A549 (cell line): ENCODE data around the gene DIS3L2. TPM values are rescaled to one million over a fixed set of nuclear protein-coding genes. Genes with fewer than 3 reads are reported as not detected.

Experiments
- ATAC-seq, 2 experiments: fragments of 200-7000 bp in 1 of 2; fragments of >200 bp in 1 of 2; cut with Nextera tagmentation in 1 of 2; cut with Tn5 transposase in 1 of 2; 3 replicates each; pipeline versions ENCODE4 v1.8.0 to v1.9.1; 2018 to 2020; ENCODE audit warnings: mild to moderate bottlenecking in 1 of 2, moderate library complexity in 1 of 2
- CTCF ChIA-PET: fragments of 300-600 bp; sonication (Branson Sonifier 250); formaldehyde crosslinking; extraction: SDS; loops from one replicate; lab custom pipeline; 2021; ENCODE audit warnings: antibody characterized with exemption, inconsistent platforms; lab: Yijun Ruan, JAX
- POLR2A ChIA-PET: fragments of 350-600 bp; formaldehyde crosslinking; extraction: SDS; loops from one replicate; lab custom pipeline; 2021; ENCODE audit warnings: antibody characterized with exemption, inconsistent platforms; lab: Yijun Ruan, JAX
- DNase-seq, 2 experiments: peaks; one replicate each; pipeline versions ENCODE4 v3.0.0 to v3.0.0-alpha.2; 2011 to 2016; ENCODE audit warnings: low read depth in 1 of 2, low spot score in 1 of 2
- FAIRE-seq: peaks from 2 replicates; lab custom pipeline; 2011; peaks lifted over from hg19 to GRCh38; lab: Jason Lieb, UNC
- H3K27ac ChIP-seq, 2 experiments: fragments of >200 bp; sonication (Bioruptor Twin); formaldehyde crosslinking; 3 replicates each; pipeline ENCODE4 v1.5.1; 2016 to 2017
- H3K4me1 ChIP-seq: fragments of >200 bp; sonication (Bioruptor Twin); formaldehyde crosslinking; 3 replicates; pipeline ENCODE4 v1.6.1; 2016
- H3K4me2 ChIP-seq: fragments of >200 bp; sonication (Bioruptor Twin); formaldehyde crosslinking; 3 replicates; pipeline ENCODE4 v1.6.1; 2016
- H3K4me3 ChIP-seq: fragments of >200 bp; sonication (Bioruptor Twin); formaldehyde crosslinking; 3 replicates; pipeline ENCODE4 v1.5.1; 2016
- H3K9me3 ChIP-seq: fragments of >200 bp; sonication (Bioruptor Twin); formaldehyde crosslinking; 3 replicates; pipeline ENCODE4 v1.6.1; 2016
- ATOH8 ChIP-seq: fragments of 250-450 bp; sonication (Bioruptor Pico); IDR thresholded peaks from 2 replicates; pipeline ENCODE4 v1.5.0; 2020; ENCODE audit warnings: low read depth, mild to moderate bottlenecking, moderate library complexity
- BCL3 ChIP-seq: fragments of >200 bp; sonication (Bioruptor Twin); formaldehyde crosslinking; IDR thresholded peaks from 3 replicates; pipeline ENCODE4 v1.6.1; 2016
- CBX2 ChIP-seq: fragments of 200-600 bp; sonication (generic); IDR thresholded peaks from 2 replicates; pipeline ENCODE4 v1.6.1; 2016; ENCODE audit warnings: low read depth, mild to moderate bottlenecking, borderline replicate concordance
- CHD2 ChIP-seq: fragments of 150-350 bp; IDR thresholded peaks from 2 replicates; pipeline ENCODE4 v1.6.1; 2014; ENCODE audit warnings: low read length; ENCODE audit not compliant: partially characterized antibody
- EHF ChIP-seq: fragments of 250-450 bp; sonication (Bioruptor Pico); IDR thresholded peaks from 2 replicates; pipeline ENCODE4 v1.5.0; 2020; ENCODE audit warnings: mild to moderate bottlenecking
- EP300 ChIP-seq, 2 experiments: fragments of >200 bp; sonication (Bioruptor Twin); formaldehyde crosslinking; IDR thresholded peaks; 2 replicates in 1 of 2; 3 replicates in 1 of 2; pipeline ENCODE4 v1.6.1; 2016 to 2017
- HDAC2 ChIP-seq: fragments of 200-600 bp; sonication (generic); IDR thresholded peaks from 2 replicates; pipeline ENCODE4 v1.6.1; 2016
- HES2 ChIP-seq: fragments of >200 bp; sonication (Bioruptor Twin); formaldehyde crosslinking; IDR thresholded peaks from 2 replicates; pipeline ENCODE4 v1.6.1; 2016
- HOXB13 ChIP-seq: fragments of 250-450 bp; sonication (Bioruptor Pico); IDR thresholded peaks from 2 replicates; pipeline ENCODE4 v1.5.0; 2020; ENCODE audit warnings: low read depth, mild to moderate bottlenecking, moderate library complexity
- JUN ChIP-seq, 2 experiments: fragments of >200 bp; sonication (Bioruptor Twin); formaldehyde crosslinking; IDR thresholded peaks; 2 replicates in 1 of 2; 3 replicates in 1 of 2; pipeline ENCODE4 v1.6.1; 2016 to 2017
- JUNB ChIP-seq: fragments of >200 bp; sonication (Bioruptor Twin); formaldehyde crosslinking; IDR thresholded peaks from 2 replicates; pipeline ENCODE4 v1.6.1; 2016
- MAFK ChIP-seq: fragments of 450-650 bp; IDR thresholded peaks from 2 replicates; pipeline ENCODE4 v1.6.1; 2014; ENCODE audit not compliant: partially characterized antibody
- PHF8 ChIP-seq: fragments of 200-600 bp; sonication (generic); IDR thresholded peaks from 2 replicates; pipeline ENCODE4 v1.6.1; 2016; ENCODE audit warnings: low read depth, mild to moderate bottlenecking, antibody characterized with exemption, moderate library complexity, borderline replicate concordance
- RAD21 ChIP-seq, 2 experiments: fragments of >200 bp in 1 of 2; sonication (Bioruptor Twin) in 1 of 2; formaldehyde crosslinking in 1 of 2; IDR thresholded peaks in 1 of 2; conservative IDR thresholded peaks in 1 of 2; 2 replicates in 1 of 2; 3 replicates in 1 of 2; pipeline ENCODE4 v1.6.1; 2012 to 2018; ENCODE audit warnings: inconsistent platforms in 1 of 2
- RFX5 ChIP-seq: fragments of 450-650 bp; IDR thresholded peaks from 2 replicates; pipeline ENCODE4 v1.7.1; 2014; ENCODE audit warnings: antibody characterized with exemption, mild to moderate bottlenecking, moderate library complexity
- SMC3 ChIP-seq: fragments of >200 bp; sonication (Bioruptor Twin); formaldehyde crosslinking; IDR thresholded peaks from 3 replicates; pipeline ENCODE4 v1.6.1; 2018; ENCODE audit warnings: inconsistent platforms
- WGBS: methylation state at CpG from one replicate; pipeline ENCODE4 v1.1.6; 2017; ENCODE audit errors: missing lambda C conversion rate; 5-methylcytosine and 5-hydroxymethylcytosine counted together
- polyA plus RNA-seq, 4 experiments: library from polyadenylated mRNA; depleted of rRNA in 3 of 4; stranded (reverse); fragments of >200 nt; fragmentation: RNase III in 1 of 4; extraction: RNeasy Plus Mini Kit Qiagen cat#74134 plus additional on column Dnase treatment in 1 of 4; gene quantifications; 2 replicates in 3 of 4; 3 replicates in 1 of 4; pipeline ENCODE4 v1.2.3, GENCODE V29; 2011 to 2017

The DIS3L2 gene
- polyA plus RNA-seq, 2 of the 4 experiments (the other 2 are of a cell fraction): 14.9 to 15.4 TPM

GRCh38 chr2:232293191-232293590 lies 331.7 kb downstream of the DIS3L2 start:
- FAIRE-seq (no peak), ATAC-seq (no peak), DNase-seq (no peak)
- Histone ChIP-seq H3K4me2 (no peak overlapping the region), H3K9me3 (no peaks in the 10 kb centered on the region), H3K4me1 (no peaks in the 10 kb centered on the region), H3K4me3 (no peak overlapping the region), H3K27ac (no peak overlapping the region)
- ChIA-PET CTCF (interaction anchor here (0.7 to 4.3 kb wide), 19 partner anchors 11 to 393 kb away, joined by 3 to 25 read pairs (median 5); partner anchors contain the start of gene NPPC), POLR2A (no interaction called here)
- TF ChIP-seq EHF (CRISPR knock-in tag) (no peak), JUN (IDR thresholded peaks at IDR 0.05) (no peak)
- WGBS: 86% methylated on average over 6 of the region's 6 CpGs

- H3K4me2 ChIP-seq: no peak overlapping the region
- TF ChIP-seq RFX5 (no peak), EHF (CRISPR knock-in tag) (no peak), JUNB (no peak), CHD2 (no peak), BCL3 (no peak), EP300 (IDR thresholded peaks at IDR 0.05) (no peak), CBX2 (no peak), PHF8 (no peak)
- POLR2A ChIA-PET: no interaction called here
- CTCF ChIA-PET: no interaction called here
- H3K4me1 ChIP-seq: peaks cover 10% of the 10 kb centered on the region
- 97% methylated on average over 1 of the region's 1 CpG for WGBS
- no peaks in the 10 kb centered on the region for H3K9me3 ChIP-seq
- no peak for ATAC-seq
- no peak for FAIRE-seq
- no peak overlapping the region for H3K27ac ChIP-seq
- no peak for DNase-seq
- no peak overlapping the region for H3K4me3 ChIP-seq
These were observed 334.5 kb downstream of the DIS3L2 start for GRCh38 chr2:232295971-232296370.

GRCh38 chr2:232296776-232297525 lies 335.4 kb downstream of the DIS3L2 start:
- Histone ChIP-seq H3K4me3 (no peak overlapping the region), H3K9me3 (no peaks in the 10 kb centered on the region), H3K4me1 (peaks cover 20% of the 10 kb centered on the region), H3K27ac (no peak overlapping the region), H3K4me2 (no peak overlapping the region)
- DNase-seq: no peak
- no peak for FAIRE-seq
- 97% methylated on average over 3 of the region's 3 CpGs for WGBS
- ChIA-PET POLR2A (interaction anchor here (0.6 kb wide), 1 partner anchor 8 kb away, joined by 6 read pairs; no protein-coding TSS in a partner anchor), CTCF (interaction anchor here (1.0 to 1.8 kb wide), 5 partner anchors 10 to 396 kb away, joined by 3 to 6 read pairs (median 3); no protein-coding TSS in a partner anchor)
- no peak for TF ChIP-seq SMC3
- ATAC-seq: no peak

- ChIA-PET CTCF (interaction anchor here (0.8 to 3.3 kb wide), 8 partner anchors 10 to 398 kb away, joined by 3 to 10 read pairs (median 4); no protein-coding TSS in a partner anchor), POLR2A (no interaction called here)
- no peak for TF ChIP-seq ATOH8 (CRISPR knock-in tag)
- no peak for TF ChIP-seq HOXB13
- no peak for TF ChIP-seq RAD21 (conservative IDR thresholded peaks at IDR 0.05 in 1 of 2, IDR thresholded peaks at IDR 0.05 in 1 of 2)
- TF ChIP-seq HDAC2: no peak
- TF ChIP-seq MAFK: no peak
- TF ChIP-seq HES2: no peak
- no peak for ATAC-seq
- peaks cover 21% of the 10 kb centered on the region for H3K4me1 ChIP-seq
- H3K9me3 ChIP-seq: no peaks in the 10 kb centered on the region
- H3K4me3 ChIP-seq: no peak overlapping the region
- H3K4me2 ChIP-seq: no peak overlapping the region
- no peak for DNase-seq
- H3K27ac ChIP-seq: no peak overlapping the region
- no peak for FAIRE-seq
- WGBS: 92% methylated on average over 5 of the region's 5 CpGs
These were observed 337.6 kb downstream of the DIS3L2 start for GRCh38 chr2:232299084-232299483.
